Thyroid gland (tissue), 4 donors: ENCODE results near the gene E2F4.

Experiments
- CTCF ChIP-seq, 6 experiments: fragments of 200-600 bp in 3 of 6; fragments of 450-650 bp in 3 of 6; sonication (generic) in 3 of 6; IDR thresholded peaks; one replicate each; pipeline ENCODE4 v1.5.1; 2016 to 2019; ENCODE audit warnings: antibody characterized with exemption in 6 of 6, mild to moderate bottlenecking in 2 of 6, inconsistent platforms in 1 of 6, moderate library complexity in 1 of 6
- POLR2A ChIP-seq, 2 donors: fragments of 450-650 bp; IDR thresholded peaks; one replicate each; pipeline ENCODE4 v1.6.1; 2017; ENCODE audit warnings: antibody characterized with exemption in 2 of 2, mild to moderate bottlenecking in 2 of 2, moderate library complexity in 1 of 2

DNA sequence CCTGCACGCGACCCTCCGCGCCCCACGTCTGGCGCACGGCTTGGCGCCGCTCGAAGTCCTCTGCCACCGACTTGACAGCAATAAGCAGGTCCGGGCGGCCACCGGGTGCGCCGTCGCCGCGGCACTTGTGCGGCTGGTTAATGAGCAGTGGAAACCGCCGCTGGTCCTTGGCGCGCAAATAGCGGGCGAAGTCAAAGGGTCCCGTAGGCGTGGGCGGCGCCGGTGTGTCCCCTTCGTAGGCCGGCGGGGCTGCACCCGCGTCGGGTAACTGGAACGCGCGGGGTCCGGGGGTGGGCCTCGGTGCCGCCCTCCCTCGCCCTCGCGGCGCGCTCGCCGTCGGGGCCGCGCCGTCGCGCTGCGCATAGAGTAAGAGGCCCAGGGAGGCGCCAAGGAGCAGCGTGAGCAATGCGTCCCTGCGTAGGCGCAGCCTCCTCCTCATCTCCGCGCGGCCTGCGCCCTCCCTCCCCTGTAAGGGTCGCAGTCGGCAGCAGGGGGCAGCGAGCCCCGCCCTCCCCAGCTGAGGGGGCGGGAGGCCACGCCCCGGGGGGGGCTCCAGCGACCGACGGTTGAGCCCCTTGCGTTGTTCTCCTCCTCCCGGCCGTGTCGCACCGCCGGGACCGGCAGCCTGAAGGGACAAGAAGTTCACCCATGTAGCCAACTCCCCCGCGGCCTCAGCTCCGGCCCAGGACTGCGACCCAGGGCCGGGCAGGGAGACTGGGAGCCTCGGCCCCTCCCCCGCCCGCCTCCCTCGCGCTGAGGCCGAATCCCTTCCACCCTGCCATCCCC lies 41.7 kb upstream of the E2F4 start:
- TF ChIP-seq POLR2A (IDR thresholded peaks at IDR 0.05) (no peak), CTCF (IDR thresholded peaks at IDR 0.05) (no peak)
